KMS-11 (cell line): ENCODE data around the gene ANXA2R.

Experiments
- H2AFZ ChIP-seq: fragments of 200-600 bp; sonication (generic); 2 replicates; pipeline ENCODE4 v1.6.1; 2016; ENCODE audit warnings: antibody characterized with exemption, mixed run types, low read depth
- H3K27ac ChIP-seq: fragments of 200-600 bp; sonication (generic); 2 replicates; pipeline ENCODE4 v1.6.1; 2016; ENCODE audit warnings: mild to moderate bottlenecking, mixed run types
- H3K27me3 ChIP-seq: fragments of 200-600 bp; sonication (generic); 2 replicates; pipeline ENCODE4 v1.6.1; 2017; ENCODE audit warnings: mild to moderate bottlenecking, low read depth, mixed run types, moderate library complexity; ENCODE audit not compliant: insufficient read depth
- H3K36me3 ChIP-seq: fragments of 200-600 bp; sonication (generic); 2 replicates; pipeline ENCODE4 v1.6.1; 2017; ENCODE audit warnings: mild to moderate bottlenecking, mixed run types; ENCODE audit not compliant: insufficient read depth
- H3K4me1 ChIP-seq: fragments of 200-600 bp; sonication (generic); 2 replicates; pipeline ENCODE4 v1.6.1; 2016; ENCODE audit warnings: mild to moderate bottlenecking, low read depth, mixed run types; ENCODE audit not compliant: poor library complexity, severe bottlenecking
- H3K4me2 ChIP-seq: fragments of 200-600 bp; sonication (generic); 2 replicates; pipeline ENCODE4 v1.7.0; 2016; ENCODE audit warnings: mild to moderate bottlenecking, mixed run types
- H3K4me3 ChIP-seq: fragments of 200-600 bp; sonication (generic); IDR thresholded peaks from 2 replicates; pipeline ENCODE4 v1.6.1; 2017; ENCODE audit warnings: low read depth, low read length, mixed read lengths; ENCODE audit not compliant: insufficient read depth
- H3K79me2 ChIP-seq: fragments of 200-600 bp; sonication (generic); 2 replicates; pipeline ENCODE4 v1.6.1; 2016; ENCODE audit warnings: low read depth, mixed run types; ENCODE audit not compliant: insufficient read depth
- H3K9ac ChIP-seq: fragments of 200-600 bp; sonication (generic); 2 replicates; pipeline ENCODE4 v1.6.1; 2016; ENCODE audit warnings: mild to moderate bottlenecking, mixed run types
- H4K20me1 ChIP-seq: fragments of 200-600 bp; sonication (generic); 2 replicates; pipeline ENCODE4 v1.6.1; 2016; ENCODE audit warnings: mild to moderate bottlenecking, mixed run types; ENCODE audit not compliant: insufficient read depth
- TF ChIP-seq, protein P1 (sequence below): fragments of 200-600 bp; sonication (generic); conservative IDR thresholded peaks from 2 replicates; pipeline ENCODE4 v1.6.1; 2017; ENCODE audit warnings: low read depth, mild to moderate bottlenecking, antibody characterized with exemption, low read length, moderate library complexity, mixed read lengths

The ANXA2R gene

DNA sequence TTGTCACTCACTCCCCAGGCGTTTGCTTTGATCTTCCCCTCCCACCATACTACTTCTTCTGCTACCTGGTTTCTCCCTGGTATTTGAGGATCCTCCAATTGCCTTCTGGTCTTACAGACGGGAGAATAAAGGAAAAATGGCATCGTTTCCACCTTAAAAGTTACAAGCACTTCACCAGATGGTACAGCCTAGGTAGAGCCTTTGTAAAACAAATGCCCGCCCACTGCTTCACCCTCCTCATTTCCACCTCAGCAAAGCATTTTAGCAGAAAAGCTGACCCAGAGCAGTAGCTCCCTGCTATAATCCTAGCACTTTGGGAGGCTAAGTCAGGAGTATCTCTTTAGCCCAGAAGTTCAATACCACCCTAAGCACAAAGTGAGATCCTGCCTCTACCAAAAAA lies 5.1 kb upstream of the ANXA2R start:
- Histone ChIP-seq H3K79me2 (no peaks in the 10 kb centered on the region), H3K4me3 (no peak overlapping the region), H3K4me2 (no peak overlapping the region; the same call in 1 of the 2 replicates)

DNA sequence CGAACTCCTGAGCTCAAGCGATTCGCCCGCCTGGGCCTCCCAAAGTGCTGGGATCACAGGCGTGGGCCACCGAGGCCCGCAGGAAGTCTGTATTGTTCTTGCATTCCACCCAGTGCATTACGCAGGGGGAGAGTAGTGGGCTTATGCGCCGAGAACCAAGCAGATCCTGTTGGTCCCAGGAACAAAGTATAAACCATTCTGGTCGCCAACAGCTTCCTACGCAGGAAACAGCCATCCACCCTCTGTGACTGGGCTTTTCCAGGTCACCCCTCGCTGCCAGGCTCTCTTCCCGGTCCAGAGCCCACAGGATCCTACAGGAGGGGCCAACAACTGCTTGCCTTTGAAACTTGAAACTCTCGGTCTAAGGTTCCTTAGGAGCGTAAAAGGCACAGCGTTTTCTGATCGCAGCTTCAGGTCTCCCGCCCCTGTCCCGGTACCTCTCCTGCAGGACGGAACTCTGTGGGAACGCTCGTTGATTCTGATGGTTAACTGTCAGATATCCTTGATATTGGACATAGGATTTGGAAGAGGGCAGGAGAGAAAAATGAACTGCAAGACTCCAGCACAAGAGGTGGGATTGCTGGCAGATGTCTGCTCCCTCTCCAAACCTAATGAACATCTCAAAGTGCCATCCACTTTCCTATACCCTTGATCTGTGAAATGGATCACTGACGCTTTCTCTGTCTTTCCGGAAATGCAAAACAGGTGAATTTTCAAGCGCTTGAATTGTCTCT lies 4.2 kb upstream of the ANXA2R start:
- TF ChIP-seq, protein P1, sequence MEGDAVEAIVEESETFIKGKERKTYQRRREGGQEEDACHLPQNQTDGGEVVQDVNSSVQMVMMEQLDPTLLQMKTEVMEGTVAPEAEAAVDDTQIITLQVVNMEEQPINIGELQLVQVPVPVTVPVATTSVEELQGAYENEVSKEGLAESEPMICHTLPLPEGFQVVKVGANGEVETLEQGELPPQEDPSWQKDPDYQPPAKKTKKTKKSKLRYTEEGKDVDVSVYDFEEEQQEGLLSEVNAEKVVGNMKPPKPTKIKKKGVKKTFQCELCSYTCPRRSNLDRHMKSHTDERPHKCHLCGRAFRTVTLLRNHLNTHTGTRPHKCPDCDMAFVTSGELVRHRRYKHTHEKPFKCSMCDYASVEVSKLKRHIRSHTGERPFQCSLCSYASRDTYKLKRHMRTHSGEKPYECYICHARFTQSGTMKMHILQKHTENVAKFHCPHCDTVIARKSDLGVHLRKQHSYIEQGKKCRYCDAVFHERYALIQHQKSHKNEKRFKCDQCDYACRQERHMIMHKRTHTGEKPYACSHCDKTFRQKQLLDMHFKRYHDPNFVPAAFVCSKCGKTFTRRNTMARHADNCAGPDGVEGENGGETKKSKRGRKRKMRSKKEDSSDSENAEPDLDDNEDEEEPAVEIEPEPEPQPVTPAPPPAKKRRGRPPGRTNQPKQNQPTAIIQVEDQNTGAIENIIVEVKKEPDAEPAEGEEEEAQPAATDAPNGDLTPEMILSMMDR, result no peak
- H3K9ac ChIP-seq, result no peak overlapping the region
- H4K20me1 ChIP-seq, result no peaks in the 10 kb centered on the region
- peaks cover 23% of the 10 kb centered on the region for H3K4me1 ChIP-seq
- no peak overlapping the region for H3K4me2 ChIP-seq
- H3K4me3 ChIP-seq, result no peak overlapping the region
- H3K27me3 ChIP-seq, result no peaks in the 10 kb centered on the region
- H2AFZ ChIP-seq, result no peak overlapping the region
- H3K27ac ChIP-seq, result no peak overlapping the region
- no peaks in the 10 kb centered on the region for H3K79me2 ChIP-seq
- H3K36me3 ChIP-seq, result no peaks in the 10 kb centered on the region

More for the DNA sequence above, 5.1 kb upstream of the ANXA2R start:
- Histone ChIP-seq H3K27ac (no peak overlapping the region), H2AFZ (no peak overlapping the region), H3K27me3 (no peaks in the 10 kb centered on the region), H3K4me1 (peaks cover 32% of the 10 kb centered on the region), H3K36me3 (no peaks in the 10 kb centered on the region), H3K9ac (no peak overlapping the region), H4K20me1 (no peaks in the 10 kb centered on the region)
- TF ChIP-seq, protein P1, result no peak

DNA sequence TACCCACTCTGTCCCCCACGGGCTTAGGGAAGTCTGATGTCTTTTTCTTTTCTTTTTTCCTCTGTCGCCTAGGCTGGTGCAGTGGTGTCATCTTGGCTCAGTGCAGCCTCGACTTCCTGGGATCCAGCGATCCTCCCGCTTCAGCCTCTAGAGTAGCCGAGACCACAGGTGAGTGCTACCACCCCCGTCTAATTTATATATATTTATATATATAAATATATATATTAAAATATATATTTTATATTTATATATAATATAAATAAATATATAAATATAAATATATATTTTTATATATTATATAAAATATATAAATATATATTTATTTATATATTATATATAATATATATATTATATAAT lies 3.3 kb upstream of the ANXA2R start:
- Histone ChIP-seq H3K27me3 (no peaks in the 10 kb centered on the region), H3K4me2 (peak overlapping the region; percentile 96; the same call in 1 of the 2 replicates), H2AFZ (peak overlapping the region; percentile 53; the same call in 1 of the 2 replicates), H3K4me1 (peaks cover 29% of the 10 kb centered on the region), H3K4me3 (no peak overlapping the region), H3K79me2 (no peaks in the 10 kb centered on the region; the same call in 1 of the 2 replicates), H3K36me3 (no peaks in the 10 kb centered on the region), H3K27ac (peak overlapping the region; percentile 99), H3K9ac (peak overlapping the region; percentile 97; the same call in 1 of the 2 replicates), H4K20me1 (no peaks in the 10 kb centered on the region)
- TF ChIP-seq, protein P1, result no peak

DNA sequence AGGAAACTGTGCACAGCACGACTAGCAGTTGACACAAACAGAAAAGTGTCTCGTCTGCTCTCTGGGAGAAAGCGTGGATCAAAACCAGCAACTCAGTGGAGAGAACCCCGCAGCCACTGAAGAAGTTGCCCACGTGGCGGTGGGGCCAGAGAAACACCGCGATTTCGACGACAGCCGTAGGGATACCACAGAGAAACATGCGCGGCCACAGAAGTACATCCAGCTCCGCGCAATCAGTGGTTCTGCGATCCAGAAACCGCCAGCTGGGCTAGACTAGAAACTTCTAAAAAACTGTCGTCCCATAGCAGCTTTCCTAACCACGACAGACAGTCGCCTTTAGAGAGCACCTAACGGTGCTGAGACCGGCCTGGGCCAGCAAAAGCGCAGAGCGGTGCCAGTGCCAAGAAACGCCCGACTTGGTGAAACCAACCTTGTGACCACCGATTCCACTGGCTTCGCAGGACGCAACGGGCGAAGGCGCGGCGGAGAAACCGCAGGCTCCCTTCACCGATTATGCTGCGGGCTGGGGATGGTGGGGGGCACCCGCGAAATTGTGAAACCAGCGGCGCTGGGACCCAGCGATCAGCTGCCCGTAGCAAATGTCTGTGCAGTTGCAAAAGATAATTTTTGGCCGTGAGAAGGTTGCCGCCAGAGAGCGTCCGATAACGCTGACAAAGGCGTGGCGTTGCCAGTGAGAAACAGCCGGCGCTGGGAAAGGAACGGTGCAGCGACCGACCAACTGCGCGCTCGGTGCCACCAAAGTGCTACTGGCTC lies 2.7 kb upstream of the ANXA2R start:
- Histone ChIP-seq H4K20me1 (no peaks in the 10 kb centered on the region), H3K9ac (peak overlapping the region; percentile 97), H3K4me2 (peak overlapping the region; percentile 96; the same call in 1 of the 2 replicates), H3K27ac (peak overlapping the region; percentile 99), H3K4me3 (no peak overlapping the region), H3K27me3 (no peaks in the 10 kb centered on the region), H3K36me3 (no peaks in the 10 kb centered on the region), H3K4me1 (peaks cover 29% of the 10 kb centered on the region), H2AFZ (peak overlapping the region; percentile 53), H3K79me2 (no peaks in the 10 kb centered on the region; the same call in 1 of the 2 replicates)
- TF ChIP-seq, protein P1, result peak; percentile 24; the same call in 1 of the 2 replicates
